ENCODE measurements around the gene SYPL1.

DNA sequence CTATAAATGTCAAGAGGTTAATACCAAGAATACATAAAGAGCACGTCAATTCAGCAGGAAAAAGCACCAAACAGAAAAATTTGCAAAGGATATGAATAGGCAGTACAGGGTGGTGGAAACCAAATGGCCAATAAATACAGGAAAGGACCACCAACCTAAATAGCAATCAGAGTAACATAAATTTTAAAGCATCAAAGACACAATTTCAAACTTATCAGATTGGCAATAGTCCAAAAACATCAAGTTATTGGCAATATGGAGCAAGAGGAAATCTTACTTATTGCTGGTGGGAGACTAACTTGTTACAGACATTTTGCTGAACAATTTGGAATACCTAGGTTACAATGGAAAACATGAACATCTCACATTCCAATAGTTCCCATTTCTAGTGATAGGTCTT is 24.1 kb downstream of the SYPL1 start:
- no peak for TF ChIP-seq MYC (IDR thresholded peaks at IDR 0.05; ENCODE audit: low read depth, low read length)
- TF ChIP-seq CTCF (IDR thresholded peaks at IDR 0.05; ENCODE audit: low read depth, low read length) = no peak
- no peak for TF ChIP-seq POLR2A (IDR thresholded peaks at IDR 0.05; ENCODE audit: extremely low read depth, insufficient read length)
